Natural killer cell (primary cell): ENCODE data around the gene ROR1. TPM values are rescaled to one million over a fixed set of nuclear protein-coding genes. Genes with fewer than 3 reads are reported as not detected.

Source experiments
- ATAC-seq, 3 donors: fragments of 150-1000 bp in 2 of 3; fragments of 200-7000 bp in 1 of 3; cut with Tn5 transposase; 1 replicate in 1 of 3; 2 replicates in 2 of 3; pipeline ENCODE4 v1.10.0; 2021; ENCODE audit warnings: mild to moderate bottlenecking in 2 of 3, moderate library complexity in 2 of 3
- DNase-seq, 2 donors: peaks; one replicate each; pipeline versions ENCODE4 v3.0.0 to v3.0.0-alpha.2; 2013 to 2021; ENCODE audit warnings: mixed read lengths in 1 of 2
- H3K27ac ChIP-seq: one replicate; pipeline ENCODE4 v1.5.1; 2013; ENCODE audit warnings: mild to moderate bottlenecking, low read length
- H3K27me3 ChIP-seq: one replicate; pipeline ENCODE4 v1.6.1; 2013; ENCODE audit warnings: low read length; ENCODE audit not compliant: control insufficient read depth, insufficient read depth
- H3K36me3 ChIP-seq: one replicate; pipeline ENCODE4 v1.6.1; 2013; ENCODE audit warnings: low read length; ENCODE audit not compliant: control insufficient read depth, insufficient read depth
- H3K4me1 ChIP-seq: one replicate; pipeline ENCODE4 v1.6.1; 2013; ENCODE audit warnings: low read length; ENCODE audit not compliant: control insufficient read depth, insufficient read depth
- H3K4me3 ChIP-seq: one replicate; pipeline ENCODE4 v1.5.1; 2013; ENCODE audit warnings: low read length
- H3K9me3 ChIP-seq: one replicate; pipeline ENCODE4 v1.6.1; 2013; ENCODE audit warnings: low read length; ENCODE audit not compliant: control insufficient read depth, insufficient read depth
- H3K27ac Mint-ChIP-seq, 2 donors: one replicate each; pipeline ENCODE4 v1.8.0; 2022; ENCODE audit warnings: mild to moderate bottlenecking in 2 of 2, mixed read lengths in 2 of 2, moderate library complexity in 1 of 2
- H3K27me3 Mint-ChIP-seq, 2 donors: one replicate each; pipeline ENCODE4 v1.8.0; 2022; ENCODE audit warnings: low read depth in 2 of 2, mixed read lengths in 2 of 2
- H3K36me3 Mint-ChIP-seq: one replicate; pipeline ENCODE4 v1.8.0; 2022; ENCODE audit warnings: mixed read lengths
- H3K4me1 Mint-ChIP-seq, 2 donors: one replicate each; pipeline ENCODE4 v1.8.0; 2022; ENCODE audit warnings: mixed read lengths in 2 of 2
- H3K4me3 Mint-ChIP-seq: one replicate; pipeline ENCODE4 v1.8.0; 2022; ENCODE audit warnings: mild to moderate bottlenecking, moderate library complexity, mixed read lengths
- H3K9me3 Mint-ChIP-seq, 2 donors: one replicate each; pipeline ENCODE4 v1.8.0; 2022; ENCODE audit warnings: mixed read lengths in 2 of 2
- CTCF ChIP-seq: fragments of 200-600 bp; IDR thresholded peaks from one replicate; pipeline ENCODE4 v1.8.0; 2022; ENCODE audit warnings: antibody characterized with exemption
- WGBS: methylation state at CpG from one replicate; pipeline ENCODE4 v1.1.7; 2013; ENCODE audit warnings: missing lambda C conversion rate; ENCODE audit not compliant: insufficient coverage; 5-methylcytosine and 5-hydroxymethylcytosine counted together
- intact Hi-C: fragments of 100-400 bp; cut with micrococcal nuclease; formaldehyde crosslinking; loops from one replicate; pipeline ENCODE4 v1.14.2; 2022
- total RNA-seq, 4 donors: library from RNA; stranded (reverse); fragments of 120-200 nt in 1 of 4; gene quantifications; one replicate each; pipeline versions ENCODE4 v1.2.3 to v1.2.4, GENCODE V29; 2013 to 2022

Gene ROR1
- total RNA-seq, 3 donors from 2014 or later (not counting 1 experiment from before 2014, with no cell fraction given), result 0.05 to 0.35 (median 0.27) TPM

GRCh38 chr1:64043976-64044375, 270.2 kb downstream of the ROR1 start:
- Mint-ChIP-seq H3K27ac (no peak overlapping the region), H3K4me1 (no peaks in the 10 kb centered on the region), H3K9me3 (no peaks in the 10 kb centered on the region), H3K4me3 (no peak overlapping the region), H3K27me3 (no peaks in the 10 kb centered on the region), H3K36me3 (no peaks in the 10 kb centered on the region)
- Histone ChIP-seq H3K4me1 (no peaks in the 10 kb centered on the region), H3K9me3 (no peaks in the 10 kb centered on the region), H3K4me3 (no peak overlapping the region), H3K27me3 (no peaks in the 10 kb centered on the region), H3K36me3 (no peaks in the 10 kb centered on the region), H3K27ac (no peak overlapping the region)
- WGBS, result 88% methylated on average over 5 of the region's 5 CpGs
- no peak for ATAC-seq
- intact Hi-C loops, result no loop called here
- no peak for TF ChIP-seq CTCF
- DNase-seq, result no peak

- WGBS, result 91% methylated on average over 2 of the region's 2 CpGs
- Histone ChIP-seq H3K4me3 (no peak overlapping the region), H3K27ac (no peak overlapping the region), H3K9me3 (no peaks in the 10 kb centered on the region), H3K27me3 (no peaks in the 10 kb centered on the region), H3K36me3 (no peaks in the 10 kb centered on the region), H3K4me1 (no peaks in the 10 kb centered on the region)
- no peak overlapping the region for H3K4me3 Mint-ChIP-seq
- H3K27me3 Mint-ChIP-seq, result no peaks in the 10 kb centered on the region
- DNase-seq (no peak), ATAC-seq (no peak)
- no peaks in the 10 kb centered on the region for H3K36me3 Mint-ChIP-seq
- H3K27ac Mint-ChIP-seq, result no peak overlapping the region
- TF ChIP-seq CTCF, result no peak
- H3K9me3 Mint-ChIP-seq, result no peaks in the 10 kb centered on the region
- no peaks in the 10 kb centered on the region for H3K4me1 Mint-ChIP-seq
- intact Hi-C loops, result no loop called here
Measured at GRCh38 chr1:64046243-64046642, 272.4 kb downstream of the ROR1 start.

- Mint-ChIP-seq H3K9me3 (no peaks in the 10 kb centered on the region), H3K4me3 (no peak overlapping the region), H3K27ac (no peak overlapping the region), H3K27me3 (no peaks in the 10 kb centered on the region), H3K4me1 (no peaks in the 10 kb centered on the region), H3K36me3 (no peaks in the 10 kb centered on the region)
- H3K36me3 ChIP-seq, result no peaks in the 10 kb centered on the region
- H3K4me3 ChIP-seq, result no peak overlapping the region
- no peak for DNase-seq
- ATAC-seq, result no peak
- no peak for TF ChIP-seq CTCF
- H3K27me3 ChIP-seq, result no peaks in the 10 kb centered on the region
- no peaks in the 10 kb centered on the region for H3K4me1 ChIP-seq
- no peaks in the 10 kb centered on the region for H3K9me3 ChIP-seq
- intact Hi-C loops, result no loop called here
- H3K27ac ChIP-seq, result no peak overlapping the region
Measured at GRCh38 chr1:64046891-64047290, 273.1 kb downstream of the ROR1 start.

GRCh38 chr1:64047549-64047996, 273.8 kb downstream of the ROR1 start:
- H3K27ac Mint-ChIP-seq, result no peak overlapping the region
- H3K4me1 Mint-ChIP-seq, result no peaks in the 10 kb centered on the region
- Histone ChIP-seq H3K27me3 (no peaks in the 10 kb centered on the region), H3K4me1 (no peaks in the 10 kb centered on the region), H3K9me3 (no peaks in the 10 kb centered on the region), H3K27ac (no peak overlapping the region), H3K36me3 (no peaks in the 10 kb centered on the region), H3K4me3 (no peak overlapping the region)
- TF ChIP-seq CTCF, result no peak
- intact Hi-C loops, result no loop called here
- no peak overlapping the region for H3K4me3 Mint-ChIP-seq
- ATAC-seq (no peak), DNase-seq (no peak)
- no peaks in the 10 kb centered on the region for H3K27me3 Mint-ChIP-seq
- no peaks in the 10 kb centered on the region for H3K36me3 Mint-ChIP-seq
- no peaks in the 10 kb centered on the region for H3K9me3 Mint-ChIP-seq
- WGBS, result 85% methylated on average over 1 of the region's 1 CpG
